ENCODE measurements around the gene ZCCHC14.
"Not testable (repeated sequence)": the region's sequence is repeated elsewhere in the genome, so short reads cannot be mapped to it uniquely, and the experiment has no call there.

The ZCCHC14 gene

DNA sequence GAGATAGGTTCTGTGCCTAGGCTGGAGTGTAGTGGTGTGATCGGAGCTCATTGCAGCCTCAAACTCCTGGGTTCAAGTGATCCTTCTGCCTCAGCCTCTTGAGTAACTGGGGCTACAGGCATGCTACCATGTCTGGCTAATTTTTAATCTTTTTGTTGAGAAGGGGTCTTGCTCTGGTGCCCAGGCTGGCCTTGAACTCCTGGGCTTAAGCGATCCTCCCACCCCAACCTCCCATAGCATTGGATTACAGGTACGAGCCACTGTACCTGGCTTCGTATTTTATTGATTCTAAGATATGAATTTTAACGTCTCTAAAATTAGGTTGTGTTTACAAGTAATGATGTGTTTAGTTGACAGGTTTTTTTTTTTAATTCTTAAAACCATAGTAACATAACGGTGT lies 30.8 kb upstream of the ZCCHC14 start:
- DNase-seq, result not testable (repeated sequence)

GRCh38 chr16:87521764-87522163 lies 28.9 kb upstream of the ZCCHC14 start:
- DNase-seq, result not testable (repeated sequence)

DNA sequence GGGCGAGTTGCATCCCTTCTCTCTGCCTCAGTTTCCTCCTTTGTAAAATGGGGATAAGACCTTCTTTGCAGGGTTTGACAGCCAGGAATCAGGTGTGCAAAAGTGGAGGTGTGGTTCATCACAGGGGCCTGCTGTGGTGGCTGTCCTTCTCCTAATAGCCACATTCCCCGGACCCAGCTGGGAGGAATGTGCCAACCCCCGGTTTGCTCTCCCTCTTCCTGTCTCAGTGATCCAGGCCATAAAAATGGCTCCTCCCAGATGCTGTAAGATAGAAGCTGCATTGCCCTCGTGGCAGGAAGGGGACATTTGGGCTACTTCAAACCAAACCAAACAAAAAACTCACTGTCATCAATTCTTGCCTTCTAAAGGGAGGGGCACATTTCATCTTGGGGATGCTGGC lies 26.3 kb upstream of the ZCCHC14 start:
- not testable (repeated sequence) for DNase-seq

- not testable (repeated sequence) for DNase-seq
Observed at GRCh38 chr16:87518430-87519051, 25.7 kb upstream of the ZCCHC14 start.

DNA sequence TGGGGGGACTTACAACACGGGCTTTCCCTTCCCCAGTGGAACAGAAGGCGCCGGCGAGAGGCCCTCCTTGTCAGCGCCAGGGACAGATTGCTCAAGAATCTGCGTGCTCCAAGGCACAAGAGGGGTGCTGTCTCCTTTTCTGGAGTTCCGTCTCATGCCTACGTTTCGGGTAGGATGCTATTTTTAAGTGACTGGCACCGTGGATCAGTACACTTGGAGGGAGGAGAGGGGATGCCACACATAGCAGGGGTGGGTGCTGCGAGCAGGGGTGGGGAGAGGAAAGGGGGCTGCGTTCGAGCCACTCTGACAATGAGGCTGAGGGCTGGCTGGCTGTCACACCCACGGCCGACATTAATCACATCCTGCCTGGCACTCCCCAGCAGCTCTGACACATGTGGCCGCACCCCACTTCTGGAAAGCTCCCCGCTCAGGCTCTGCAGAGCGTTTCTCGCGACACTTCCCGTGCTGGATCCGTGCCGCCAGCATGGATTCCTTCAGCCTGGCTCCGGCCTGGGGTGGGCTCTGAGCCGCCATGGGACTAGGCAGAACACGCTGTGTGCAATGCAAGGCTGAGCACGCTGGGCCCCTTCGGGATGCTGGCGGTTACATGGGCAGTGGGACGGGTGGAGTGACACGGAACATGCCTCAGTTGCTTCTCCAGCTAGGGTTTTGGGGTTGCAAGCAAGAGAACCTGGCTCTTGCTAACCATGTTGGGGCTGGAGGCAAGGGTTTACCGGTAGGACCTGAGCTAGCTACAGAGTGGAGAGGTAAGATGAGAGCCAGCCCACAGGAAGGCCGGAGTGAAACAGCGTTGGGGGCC lies 25.0 kb upstream of the ZCCHC14 start:
- not testable (repeated sequence) for DNase-seq

DNA sequence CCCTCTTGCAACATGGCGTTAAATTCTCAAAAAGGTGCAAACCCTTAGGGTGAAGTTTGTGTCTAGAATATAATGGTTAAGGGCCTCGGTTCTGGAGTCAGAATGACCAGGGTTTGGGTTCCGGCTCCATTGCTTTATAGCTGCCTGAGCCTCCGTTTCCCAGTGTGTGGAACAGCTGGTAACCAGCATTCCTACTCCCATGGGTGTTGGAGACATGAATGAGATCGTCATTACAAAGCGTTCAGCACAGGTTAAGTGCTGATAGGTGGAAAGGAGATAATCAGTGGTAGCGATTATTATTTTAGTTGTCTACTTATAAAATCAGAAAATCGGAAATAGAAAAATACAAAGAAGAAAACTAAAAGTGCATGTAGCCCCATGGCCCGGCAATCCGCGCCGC lies 23.5 kb upstream of the ZCCHC14 start:
- DNase-seq, result no peak

DNA sequence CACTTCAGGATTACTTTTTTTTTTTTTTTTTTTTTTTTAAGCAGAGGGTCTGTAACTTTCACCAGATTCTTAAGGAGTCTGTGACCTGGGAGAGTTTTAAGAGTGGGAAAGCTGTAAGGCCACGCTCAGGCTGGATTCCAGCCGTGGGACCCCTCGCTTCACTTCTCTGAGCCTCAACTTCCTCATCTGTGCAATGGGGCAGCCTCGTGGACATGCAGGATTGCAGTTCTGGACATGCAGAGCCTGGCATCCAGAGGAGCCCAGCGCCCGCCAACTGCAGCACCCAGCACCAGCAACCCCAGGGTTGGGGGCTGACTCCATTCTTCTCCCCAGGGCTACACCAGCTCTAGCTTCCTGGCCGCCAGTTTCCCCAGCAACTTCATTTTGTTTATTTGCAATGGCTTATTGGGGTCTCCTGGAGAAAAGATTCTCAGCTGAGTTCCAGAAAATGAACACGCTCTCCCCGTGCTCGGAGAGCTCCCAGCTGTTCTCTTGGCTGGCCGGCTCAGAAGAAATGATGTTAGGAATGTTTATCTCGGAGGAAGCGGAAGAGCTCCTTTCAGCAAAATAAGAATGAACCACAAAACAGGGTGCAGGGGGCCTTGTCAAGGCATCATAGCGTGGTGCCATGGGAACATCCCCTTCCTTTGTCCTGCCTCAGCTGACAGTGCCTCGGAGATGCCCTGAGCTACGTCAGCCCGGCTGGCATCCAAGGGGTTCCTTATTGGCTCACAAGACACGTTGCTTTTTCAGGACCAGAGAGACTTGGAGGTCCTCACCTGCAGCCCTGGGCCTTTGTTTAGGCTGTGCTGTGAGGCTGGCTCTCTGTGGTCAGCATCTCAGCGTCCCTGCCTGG lies 22.9 kb upstream of the ZCCHC14 start:
- DNase-seq, result no peak

- DNase-seq, result not testable (repeated sequence)
Observed at GRCh38 chr16:87509778-87510177, 17.0 kb upstream of the ZCCHC14 start.

DNA sequence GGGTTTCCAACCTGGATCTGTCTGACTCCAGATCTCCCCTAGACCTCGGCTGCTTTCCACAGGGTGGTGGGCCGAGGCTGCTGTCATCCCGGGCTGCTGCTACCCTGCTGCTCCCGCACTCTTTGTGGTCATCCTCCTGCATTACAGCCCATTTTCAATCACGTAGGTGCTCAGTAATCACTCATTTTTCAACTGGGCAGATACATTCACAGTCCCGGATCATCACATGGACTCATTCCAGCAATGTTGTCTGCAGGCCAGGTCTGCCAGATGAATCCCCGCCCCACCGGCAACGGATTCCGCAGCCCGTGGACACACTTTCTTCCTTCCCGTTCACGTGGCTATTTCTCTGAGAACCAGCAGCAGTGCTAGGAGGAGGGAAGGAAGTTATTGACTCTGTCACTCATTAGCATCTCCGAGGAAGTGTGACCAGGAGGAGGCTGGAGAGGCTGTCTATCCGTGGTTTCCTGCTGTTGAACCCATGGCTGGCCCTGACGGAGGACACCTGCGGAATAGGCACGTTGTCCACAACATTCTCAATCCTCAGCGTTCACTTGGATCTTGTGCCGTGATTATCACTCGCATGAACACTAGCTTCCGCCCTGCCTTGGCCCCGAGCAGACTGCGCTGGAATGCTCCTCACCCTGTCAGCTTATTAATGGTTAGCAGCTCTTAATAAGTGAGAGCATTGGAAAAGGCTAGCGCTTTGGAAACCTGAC lies 14.7 kb upstream of the ZCCHC14 start:
- no peak for DNase-seq

DNA sequence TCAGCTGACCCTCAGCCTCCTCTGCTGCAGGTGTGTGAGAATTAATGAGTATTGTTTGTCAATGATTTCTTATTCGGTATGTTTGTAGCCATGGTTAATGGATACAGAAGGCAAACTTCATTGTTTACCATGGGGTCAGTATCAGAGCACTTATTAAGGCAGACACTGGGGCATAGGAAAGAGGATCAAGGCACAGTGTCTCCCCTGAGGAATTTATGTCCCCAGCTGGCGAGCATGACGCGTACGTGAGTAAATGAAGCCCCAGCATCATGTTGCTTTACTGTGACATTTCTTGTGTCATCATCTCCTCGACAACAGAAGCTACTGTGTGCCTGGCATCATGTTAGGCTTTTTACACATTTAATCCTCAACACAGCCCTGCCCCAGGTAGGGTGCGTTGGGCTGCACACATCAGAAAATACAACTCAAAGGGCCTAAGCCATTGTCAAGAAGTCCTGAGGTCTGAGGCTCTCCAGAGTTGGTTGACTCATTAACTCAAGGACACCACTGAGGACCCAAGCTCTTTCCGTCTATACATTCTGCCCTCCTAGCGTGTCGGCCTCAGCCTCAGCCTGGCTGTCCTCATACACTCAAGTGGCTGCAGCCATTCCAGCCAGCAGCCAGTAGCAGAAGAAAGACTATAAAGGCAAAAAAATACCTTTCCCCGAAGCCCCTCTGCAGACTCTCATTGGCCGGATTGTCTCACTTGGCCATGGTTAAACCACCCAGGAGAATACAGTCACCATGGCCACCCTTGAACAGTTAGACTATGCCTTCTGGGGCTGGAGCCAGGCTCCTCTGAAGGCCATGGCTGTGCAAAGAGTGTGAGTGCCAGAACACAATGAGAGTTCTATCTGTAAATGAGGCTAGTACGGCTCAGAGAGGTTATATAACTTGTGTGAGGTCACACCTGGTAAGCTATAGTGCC lies 13.9 kb upstream of the ZCCHC14 start:
- DNase-seq, result no peak

DNA sequence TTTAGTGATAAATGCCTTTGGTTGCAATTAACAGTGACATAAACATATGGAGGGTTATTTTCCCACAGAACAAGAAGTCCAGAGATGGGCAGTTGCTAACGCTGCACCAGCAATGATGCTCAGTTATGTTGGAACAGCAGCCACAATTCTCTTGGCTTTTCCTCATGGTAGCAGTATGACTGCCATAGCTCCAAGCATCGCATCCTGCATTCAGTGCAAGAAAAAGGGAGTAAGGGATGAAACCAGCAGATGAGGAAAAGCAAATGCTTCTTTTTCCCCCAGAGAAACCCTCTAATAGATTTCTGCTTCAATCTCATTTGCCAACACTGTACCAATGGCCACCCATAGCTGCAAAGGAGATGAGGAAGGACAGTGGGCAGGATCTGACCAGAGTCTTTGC lies 13.0 kb upstream of the ZCCHC14 start:
- DNase-seq, result no peak

GRCh38 chr16:87503232-87503937 lies 10.6 kb upstream of the ZCCHC14 start:
- DNase-seq, result not testable (repeated sequence)

GRCh38 chr16:87502308-87502969 lies 9.6 kb upstream of the ZCCHC14 start:
- DNase-seq, result no peak

DNA sequence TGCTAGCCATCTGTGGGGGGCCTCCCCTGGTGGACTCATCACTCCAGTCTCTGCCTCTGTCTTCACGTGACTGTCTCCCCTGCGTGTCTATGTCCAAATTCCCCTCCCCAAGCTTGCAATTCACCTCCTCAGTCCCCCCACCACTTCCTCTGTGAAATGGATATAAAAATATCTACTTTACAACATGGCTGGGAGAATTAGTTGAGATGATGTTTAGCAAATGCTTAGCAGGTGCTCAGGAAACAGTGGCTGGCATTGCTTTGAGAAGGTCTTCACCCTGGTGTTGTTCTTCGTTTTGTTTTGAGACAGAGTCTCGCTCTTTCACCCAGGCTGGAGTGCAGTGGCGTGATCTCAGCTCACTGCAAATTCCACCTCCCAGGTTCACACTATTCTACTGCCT lies 8.3 kb upstream of the ZCCHC14 start:
- DNase-seq, result no peak

- DNase-seq, result no peak
Observed at GRCh38 chr16:87499189-87499486, 6.3 kb upstream of the ZCCHC14 start.

- no peak for DNase-seq
Observed at GRCh38 chr16:87498324-87499188, 5.7 kb upstream of the ZCCHC14 start.

DNA sequence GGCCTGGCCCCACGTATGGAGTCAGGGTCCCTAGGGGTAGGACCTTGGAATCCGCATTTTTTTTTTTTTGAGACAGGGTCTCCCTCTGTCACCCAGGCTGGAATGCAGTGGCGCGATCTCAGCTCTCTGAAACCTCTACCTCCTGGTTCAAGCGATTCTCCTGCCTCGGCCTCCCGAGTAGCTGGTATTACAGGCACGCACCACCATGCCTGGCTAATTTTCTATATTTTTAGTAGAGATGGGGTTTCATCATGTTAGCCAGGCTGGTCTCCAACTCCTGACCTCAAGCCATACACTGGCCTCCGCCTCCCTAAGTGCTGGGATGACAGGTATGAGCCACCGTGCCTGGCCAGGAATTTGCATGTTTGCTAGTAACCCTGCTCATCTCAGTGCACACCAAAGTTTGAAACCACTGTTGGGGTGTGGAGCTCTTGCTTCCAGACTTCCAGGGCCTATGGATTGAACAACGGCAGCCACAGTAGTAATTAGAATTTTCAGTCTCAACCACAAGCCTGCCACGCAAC lies 5.0 kb upstream of the ZCCHC14 start:
- DNase-seq, result not testable (repeated sequence)

DNA sequence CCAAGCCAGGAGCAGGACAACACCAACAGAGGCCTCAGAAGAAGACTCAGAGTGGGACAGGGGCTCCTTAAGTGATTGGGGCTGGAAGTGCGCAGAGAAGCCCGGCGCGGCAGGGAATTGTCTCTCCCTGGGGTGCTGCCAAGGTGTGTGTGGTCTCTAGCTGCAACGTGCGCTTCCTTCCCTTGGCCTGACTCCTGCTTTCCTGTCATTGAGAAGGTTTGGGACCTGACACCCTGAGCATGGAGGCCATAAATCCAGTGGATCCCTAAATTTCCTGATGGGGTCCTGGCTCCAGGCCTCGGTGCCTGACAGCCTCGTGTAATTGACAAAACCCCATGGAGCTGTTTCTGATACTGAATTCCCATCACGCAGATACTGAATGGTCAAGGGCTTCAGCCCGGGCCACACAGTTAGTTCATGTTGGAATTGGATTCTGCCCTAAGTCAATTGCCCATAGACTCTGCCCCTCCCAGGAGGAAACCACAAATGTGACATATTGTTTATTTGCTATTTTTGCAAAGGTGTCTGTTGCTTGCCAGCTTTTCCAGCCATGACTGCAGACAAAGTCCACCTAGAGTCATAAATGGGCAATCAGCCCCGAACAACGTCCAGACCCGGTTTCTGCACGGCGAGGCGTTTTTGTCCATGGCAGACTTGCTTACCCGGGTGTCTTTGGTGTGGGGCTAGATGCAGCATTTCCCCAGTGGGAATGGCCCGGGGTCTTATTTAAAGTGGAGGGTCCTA lies 4.4 kb upstream of the ZCCHC14 start:
- not testable (repeated sequence) for DNase-seq

- peak; percentile 22 for DNase-seq
Observed at GRCh38 chr16:87496447-87496801, 3.6 kb upstream of the ZCCHC14 start.

Data from activated gamma-delta T cell treated with Interleukin-2 at 50 U/mL for 16 hours (primary cell).